ENCODE data around the gene DNAAF1. TPM values are rescaled to one million over a fixed set of nuclear protein-coding genes. Genes with fewer than 3 reads are reported as not detected.
"Not testable (repeated sequence)": the region's sequence is repeated elsewhere in the genome, so short reads cannot be mapped to it uniquely, and the experiment has no call there.

DNAAF1 gene
- total RNA-seq, 1 donor from 2014 or later = 0.11 TPM

GRCh38 chr16:84198401-84198800 lies 53.3 kb downstream of the DNAAF1 start:
- Mint-ChIP-seq H3K9me3 (no peaks in the 10 kb centered on the region), H3K4me1 (peaks cover 18% of the 10 kb centered on the region), H3K36me3 (no peaks in the 10 kb centered on the region), H3K27me3 (ENCODE audit: insufficient read depth, low read depth) (peaks cover 10% of the 10 kb centered on the region), H3K4me3 (peak overlapping the region; percentile 13), H3K27ac (no peak overlapping the region)
- no peak overlapping the region for H3K9ac ChIP-seq
- H3K4me2 ChIP-seq = no peak overlapping the region
- no peaks in the 10 kb centered on the region for H3K79me2 ChIP-seq (ENCODE audit: low read depth)
- no peak overlapping the region for H3K4me3 ChIP-seq
- H3K36me3 ChIP-seq = no peaks in the 10 kb centered on the region
- no peaks in the 10 kb centered on the region for H3K9me3 ChIP-seq (ENCODE audit: low read depth)
- no peak for DNase-seq (ENCODE audit: low spot score)
- H3K4me1 ChIP-seq = peaks cover 8% of the 10 kb centered on the region
- no peaks in the 10 kb centered on the region for H3K27me3 ChIP-seq
- no peak for TF ChIP-seq CTCF (IDR thresholded peaks at IDR 0.05)
- TF ChIP-seq EZH2 (IDR thresholded peaks at IDR 0.05) = no peak
- TF ChIP-seq EZH2phosphoT487 (IDR thresholded peaks at IDR 0.05) = no peak
- H4K20me1 ChIP-seq (ENCODE audit: low read depth) = no peaks in the 10 kb centered on the region
- no peak overlapping the region for H3K27ac ChIP-seq
- no peak overlapping the region for H2AFZ ChIP-seq (replicated peaks)
- H3F3A ChIP-seq (ENCODE audit: low read depth) = no peaks in the 10 kb centered on the region

- Mint-ChIP-seq H3K9me3 (no peaks in the 10 kb centered on the region), H3K4me1 (peaks cover 14% of the 10 kb centered on the region), H3K36me3 (no peaks in the 10 kb centered on the region), H3K27me3 (ENCODE audit: insufficient read depth, low read depth) (peaks cover 13% of the 10 kb centered on the region), H3K27ac (peak overlapping the region; percentile 80), H3K4me3 (no peak overlapping the region)
- Histone ChIP-seq H3K4me2 (no peak overlapping the region), H3K9me3 (ENCODE audit: low read depth) (no peaks in the 10 kb centered on the region), H4K20me1 (ENCODE audit: low read depth) (no peaks in the 10 kb centered on the region), H3K79me2 (ENCODE audit: low read depth) (no peaks in the 10 kb centered on the region), H3K9ac (no peak overlapping the region), H2AFZ (replicated peaks) (peak overlapping the region; percentile 46), H3K36me3 (no peaks in the 10 kb centered on the region), H3K4me1 (peaks cover 8% of the 10 kb centered on the region), H3K27me3 (no peaks in the 10 kb centered on the region), H3K4me3 (no peak overlapping the region), H3K27ac (no peak overlapping the region), H3F3A (ENCODE audit: low read depth) (no peaks in the 10 kb centered on the region)
- DNase-seq (ENCODE audit: low spot score) = no peak
- TF ChIP-seq EZH2 (IDR thresholded peaks at IDR 0.05) (no peak), EZH2phosphoT487 (IDR thresholded peaks at IDR 0.05) (no peak), CTCF (IDR thresholded peaks at IDR 0.05) (no peak)
Measured at GRCh38 chr16:84199097-84199496, 54.0 kb downstream of the DNAAF1 start.

GRCh38 chr16:84199861-84200260 lies 54.8 kb downstream of the DNAAF1 start:
- peaks cover 9% of the 10 kb centered on the region for H3K27me3 Mint-ChIP-seq (ENCODE audit: insufficient read depth, low read depth)
- H3K36me3 ChIP-seq = no peaks in the 10 kb centered on the region
- no peaks in the 10 kb centered on the region for H4K20me1 ChIP-seq (ENCODE audit: low read depth)
- TF ChIP-seq EZH2 (IDR thresholded peaks at IDR 0.05) = no peak
- no peak for TF ChIP-seq EZH2phosphoT487 (IDR thresholded peaks at IDR 0.05)
- TF ChIP-seq CTCF (IDR thresholded peaks at IDR 0.05) = no peak
- DNase-seq (ENCODE audit: low spot score) = no peak
- H3K9ac ChIP-seq = no peak overlapping the region
- H3K9me3 ChIP-seq (ENCODE audit: low read depth) = no peaks in the 10 kb centered on the region
- H3K4me3 Mint-ChIP-seq = no peak overlapping the region
- H3K4me1 Mint-ChIP-seq = peaks cover 14% of the 10 kb centered on the region
- no peaks in the 10 kb centered on the region for H3K36me3 Mint-ChIP-seq
- H2AFZ ChIP-seq (replicated peaks) = no peak overlapping the region
- H3K4me1 ChIP-seq = peaks cover 8% of the 10 kb centered on the region
- no peak overlapping the region for H3K4me3 ChIP-seq
- H3K4me2 ChIP-seq = no peak overlapping the region
- no peak overlapping the region for H3K27ac Mint-ChIP-seq
- H3K9me3 Mint-ChIP-seq = no peaks in the 10 kb centered on the region
- H3K27ac ChIP-seq = no peak overlapping the region
- no peaks in the 10 kb centered on the region for H3K27me3 ChIP-seq
- H3F3A ChIP-seq (ENCODE audit: low read depth) = no peaks in the 10 kb centered on the region
- H3K79me2 ChIP-seq (ENCODE audit: low read depth) = no peaks in the 10 kb centered on the region

GRCh38 chr16:84204551-84204950 lies 59.4 kb downstream of the DNAAF1 start:
- not testable (repeated sequence) for H3K27me3 ChIP-seq; H3K4me3 Mint-ChIP-seq; H3K9me3 ChIP-seq (ENCODE audit: low read depth); H3K27me3 Mint-ChIP-seq (ENCODE audit: insufficient read depth, low read depth); H3K4me1 ChIP-seq; H3K27ac ChIP-seq; H3K27ac Mint-ChIP-seq; H3K36me3 Mint-ChIP-seq; H3K4me3 ChIP-seq; H3K36me3 ChIP-seq; H3K9ac ChIP-seq; H3K4me2 ChIP-seq; H3K9me3 Mint-ChIP-seq; H3F3A ChIP-seq (ENCODE audit: low read depth); H3K4me1 Mint-ChIP-seq; H4K20me1 ChIP-seq (ENCODE audit: low read depth); H2AFZ ChIP-seq (replicated peaks); H3K79me2 ChIP-seq (ENCODE audit: low read depth); DNase-seq (ENCODE audit: low spot score)

- H3K27me3 Mint-ChIP-seq (ENCODE audit: insufficient read depth, low read depth); H3K4me3 ChIP-seq: not testable (repeated sequence)
Measured at GRCh38 chr16:84205123-84205522, 60.0 kb downstream of the DNAAF1 start.

More at GRCh38 chr16:84205123-84205522, 60.0 kb downstream of the DNAAF1 start:
- H3K9me3 ChIP-seq (ENCODE audit: low read depth); H4K20me1 ChIP-seq (ENCODE audit: low read depth); H3K27ac Mint-ChIP-seq; H2AFZ ChIP-seq (replicated peaks); H3K9me3 Mint-ChIP-seq; DNase-seq (ENCODE audit: low spot score); H3K4me2 ChIP-seq; H3F3A ChIP-seq (ENCODE audit: low read depth); H3K4me3 Mint-ChIP-seq; H3K36me3 Mint-ChIP-seq; H3K27ac ChIP-seq; H3K36me3 ChIP-seq; H3K4me1 Mint-ChIP-seq; H3K79me2 ChIP-seq (ENCODE audit: low read depth); H3K27me3 ChIP-seq; H3K9ac ChIP-seq; H3K4me1 ChIP-seq: not testable (repeated sequence)
